Upper lobe of left lung (tissue), 6 donors: ENCODE measurements around the gene ASGR1. TPM values are rescaled to one million over a fixed set of nuclear protein-coding genes. Genes with fewer than 3 reads are reported as not detected.
"Not testable (repeated sequence)": the region's sequence is repeated elsewhere in the genome, so short reads cannot be mapped to it uniquely, and the experiment has no call there.

Experiments used
- ATAC-seq, 2 donors: fragments of 200-7000 bp; cut with Tn5 transposase; one replicate each; pipeline ENCODE4 v1.9.1; 2022; ENCODE audit warnings: mild to moderate bottlenecking in 2 of 2, moderate library complexity in 2 of 2; ENCODE audit not compliant: low FRiP score in 2 of 2
- DNase-seq, 2 donors: peaks; one replicate each; pipeline ENCODE4 v3.0.0-alpha.2; 2019 to 2020
- H3K27ac ChIP-seq, 4 donors: fragments of 200-600 bp; sonication (generic); one replicate each; pipeline ENCODE4 v1.5.1; 2016 to 2019
- H3K27me3 ChIP-seq, 4 donors: fragments of 200-600 bp; sonication (generic); one replicate each; pipeline ENCODE4 v1.5.1; 2017 to 2019
- H3K36me3 ChIP-seq, 4 donors: fragments of 200-600 bp; sonication (generic); one replicate each; pipeline ENCODE4 v1.5.1; 2016 to 2019
- H3K4me1 ChIP-seq, 4 donors: fragments of 200-600 bp; sonication (generic); one replicate each; pipeline ENCODE4 v1.5.1; 2018 to 2019
- H3K4me3 ChIP-seq, 4 donors: fragments of 200-600 bp; sonication (generic); one replicate each; pipeline ENCODE4 v1.5.1; 2017 to 2019; ENCODE audit warnings: mild to moderate bottlenecking in 2 of 4, moderate library complexity in 1 of 4
- H3K9me3 ChIP-seq, 4 donors: fragments of 200-600 bp; sonication (generic); one replicate each; pipeline ENCODE4 v1.5.1; 2018 to 2019
- EP300 ChIP-seq, 4 donors: sonication (generic); formaldehyde crosslinking; IDR thresholded peaks; one replicate each; pipeline ENCODE4 v1.5.1; 2017; ENCODE audit warnings: antibody characterized with exemption in 4 of 4, control low read depth in 2 of 4
- POLR2A ChIP-seq, 4 donors: fragments of 450-650 bp; IDR thresholded peaks; one replicate each; pipeline ENCODE4 v1.5.1; 2016 to 2017; ENCODE audit warnings: antibody characterized with exemption in 4 of 4, mild to moderate bottlenecking in 2 of 4
- POLR2AphosphoS5 ChIP-seq, 2 donors: sonication (generic); formaldehyde crosslinking; IDR thresholded peaks; one replicate each; pipeline ENCODE4 v1.5.1; 2017; ENCODE audit warnings: antibody characterized with exemption in 2 of 2
- WGBS, 2 donors: methylation state at CpG; one replicate each; pipeline ENCODE4 v1.1.5; 2017 to 2018; 5-methylcytosine and 5-hydroxymethylcytosine counted together
- total RNA-seq, 6 donors: library from RNA; depleted of rRNA in 4 of 6; stranded (reverse); fragments of >200 nt in 4 of 6; gene quantifications; one replicate each; pipeline versions ENCODE4 v1.1.0 to v1.2.1, GENCODE V29; 2016 to 2021
- TF ChIP-seq, protein P1 (sequence below), 6 experiments: fragments of 450-650 bp in 4 of 6; fragments of 200-600 bp in 2 of 6; sonication (generic) in 2 of 6; IDR thresholded peaks; one replicate each; pipeline ENCODE4 v1.5.1; 2016 to 2019; ENCODE audit warnings: antibody characterized with exemption in 6 of 6
- donor health status: DM: no; HTN: no; CAD: no; lungs with moderate emphysema.
- donor health status: DM: no; HTN: yes; CAD: no; lungs with severe emphysema.

ASGR1 gene
- total RNA-seq, 6 donors from 2014 or later, result 1.1 to 11.5 (median 6.8) TPM; not detected in 1

- H3K27me3 ChIP-seq, result peaks cover 0 to 7% (median 0%) of the 10 kb centered on the region in 4 donors
- H3K4me3 ChIP-seq, result no peak overlapping the region
- WGBS, 2 donors, result 87 to 92% methylated on average over 5 of the region's 5 CpGs
- ATAC-seq (no peak), DNase-seq (no peak)
- TF ChIP-seq POLR2AphosphoS5 (IDR thresholded peaks at IDR 0.05), result no peak
- TF ChIP-seq EP300 (IDR thresholded peaks at IDR 0.05), result no peak
- no peak for TF ChIP-seq POLR2A (IDR thresholded peaks at IDR 0.05)
- TF ChIP-seq, protein P1, sequence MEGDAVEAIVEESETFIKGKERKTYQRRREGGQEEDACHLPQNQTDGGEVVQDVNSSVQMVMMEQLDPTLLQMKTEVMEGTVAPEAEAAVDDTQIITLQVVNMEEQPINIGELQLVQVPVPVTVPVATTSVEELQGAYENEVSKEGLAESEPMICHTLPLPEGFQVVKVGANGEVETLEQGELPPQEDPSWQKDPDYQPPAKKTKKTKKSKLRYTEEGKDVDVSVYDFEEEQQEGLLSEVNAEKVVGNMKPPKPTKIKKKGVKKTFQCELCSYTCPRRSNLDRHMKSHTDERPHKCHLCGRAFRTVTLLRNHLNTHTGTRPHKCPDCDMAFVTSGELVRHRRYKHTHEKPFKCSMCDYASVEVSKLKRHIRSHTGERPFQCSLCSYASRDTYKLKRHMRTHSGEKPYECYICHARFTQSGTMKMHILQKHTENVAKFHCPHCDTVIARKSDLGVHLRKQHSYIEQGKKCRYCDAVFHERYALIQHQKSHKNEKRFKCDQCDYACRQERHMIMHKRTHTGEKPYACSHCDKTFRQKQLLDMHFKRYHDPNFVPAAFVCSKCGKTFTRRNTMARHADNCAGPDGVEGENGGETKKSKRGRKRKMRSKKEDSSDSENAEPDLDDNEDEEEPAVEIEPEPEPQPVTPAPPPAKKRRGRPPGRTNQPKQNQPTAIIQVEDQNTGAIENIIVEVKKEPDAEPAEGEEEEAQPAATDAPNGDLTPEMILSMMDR (IDR thresholded peaks at IDR 0.05), result no peak
- no peak overlapping the region for H3K27ac ChIP-seq
- no peaks in the 10 kb centered on the region for H3K9me3 ChIP-seq
- no peaks in the 10 kb centered on the region for H3K36me3 ChIP-seq
- H3K4me1 ChIP-seq, result peaks cover 12 to 26% (median 21%) of the 10 kb centered on the region in 4 donors
Observed at GRCh38 chr17:7175330-7175733, 3.8 kb downstream of the ASGR1 start.

DNA sequence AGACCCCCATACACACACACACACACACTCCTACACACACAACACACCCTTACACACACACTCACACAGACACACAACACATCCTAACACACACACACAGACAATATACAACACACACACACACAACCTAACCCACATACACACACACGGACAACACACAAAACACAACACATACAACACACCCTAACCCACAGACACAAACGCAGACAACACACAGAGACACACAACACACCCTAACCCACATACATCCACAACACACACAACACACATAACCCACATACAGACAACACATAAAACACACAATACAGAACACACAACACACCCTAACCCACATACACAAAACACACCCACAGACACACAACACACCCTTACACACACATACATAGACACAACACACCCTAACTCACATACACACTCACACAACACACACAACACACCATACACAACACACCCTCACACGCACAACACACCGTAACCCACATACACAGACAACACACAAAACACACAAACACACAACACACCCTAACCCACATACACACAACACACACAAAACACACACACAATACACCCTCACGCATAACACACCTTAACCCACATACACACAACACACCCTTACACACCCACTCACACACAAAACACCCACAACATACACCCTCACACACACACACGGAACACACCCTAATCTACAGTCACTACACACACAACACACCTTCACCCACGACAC, 4.4 kb downstream of the ASGR1 start:
- WGBS, 2 donors, result 66 to 82% methylated on average over 7 of the region's 7 CpGs

DNA sequence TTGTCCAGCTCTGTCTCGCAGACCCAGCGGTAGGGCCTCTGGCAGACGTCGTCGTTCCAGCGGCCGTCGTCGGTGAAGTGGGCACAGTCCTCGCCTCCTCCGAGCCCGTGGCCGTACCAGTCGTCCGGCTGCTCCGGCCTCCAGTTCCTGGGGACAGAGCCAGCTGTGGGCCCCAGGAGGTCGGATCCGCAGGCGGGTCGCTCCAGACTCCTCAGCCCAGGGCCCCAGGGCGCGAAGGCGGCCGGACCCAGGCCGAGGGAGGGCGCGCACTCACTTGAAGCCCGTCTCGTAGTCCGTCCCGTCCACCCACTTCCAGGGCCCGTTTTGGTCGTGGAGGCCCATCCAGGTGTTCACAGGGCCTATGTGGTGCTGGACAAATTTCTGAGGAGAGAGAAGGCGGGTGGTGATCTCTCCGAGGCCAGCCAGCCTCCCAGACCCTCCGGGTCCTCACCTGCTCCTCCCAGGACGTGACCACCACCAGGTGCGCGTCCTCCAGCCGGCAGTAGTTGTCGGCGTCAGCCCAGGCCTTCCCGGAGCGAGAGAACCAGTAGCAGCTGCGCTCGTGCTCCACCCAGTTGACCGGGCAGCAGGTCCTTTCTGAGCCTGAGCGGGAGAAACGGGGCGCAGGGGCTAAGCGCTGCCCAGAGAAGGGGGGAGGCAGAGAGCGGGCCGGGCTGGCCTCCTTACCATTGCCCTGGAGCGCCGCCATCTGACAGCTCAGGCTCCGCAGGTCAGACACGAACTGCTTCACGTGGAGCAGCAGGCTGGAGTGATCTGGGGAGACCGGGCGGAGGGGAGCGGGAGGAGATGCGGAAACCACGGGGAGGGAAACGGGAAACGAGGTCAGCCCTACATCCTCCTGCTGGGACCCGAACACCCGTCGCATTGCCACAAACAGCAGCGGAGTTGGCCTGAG, 5.2 kb downstream of the ASGR1 start:
- TF ChIP-seq, protein P1 (IDR thresholded peaks at IDR 0.05), result peak in 3 of 6 experiments; percentile 23 to 44 (median 36)
- no peak for TF ChIP-seq POLR2AphosphoS5 (IDR thresholded peaks at IDR 0.05)
- peak in 1 of 4 donors; percentile 39 for TF ChIP-seq POLR2A (IDR thresholded peaks at IDR 0.05)
- H3K36me3 ChIP-seq, result no peaks in the 10 kb centered on the region
- H3K4me3 ChIP-seq, result peak overlapping the region in 3 of 4 donors; percentile 2 to 38 (median 33)
- DNase-seq (peak; percentile 87 to 89), ATAC-seq (peak; percentile 72 to 76)
- WGBS, 2 donors, result 60 to 73% methylated on average over 32 to 65 of the region's 69 CpGs
- peaks cover 12 to 26% (median 21%) of the 10 kb centered on the region in 4 donors for H3K4me1 ChIP-seq
- peak overlapping the region in 1 of 4 donors; percentile 67 for H3K27ac ChIP-seq
- peaks cover 0 to under 1% (median 0%) of the 10 kb centered on the region in 4 donors for H3K9me3 ChIP-seq
- peaks cover 0 to 7% (median 0%) of the 10 kb centered on the region in 4 donors for H3K27me3 ChIP-seq

More for the DNA sequence above, 4.4 kb downstream of the ASGR1 start:
- H3K4me3 ChIP-seq, result peak overlapping the region in 2 of 4 donors; percentile 33 to 38
- TF ChIP-seq POLR2AphosphoS5 (IDR thresholded peaks at IDR 0.05), result no peak
- TF ChIP-seq, protein P1 (IDR thresholded peaks at IDR 0.05), result peak in 1 of 6 experiments; percentile 3
- peaks cover 0 to 7% (median 0%) of the 10 kb centered on the region in 4 donors for H3K27me3 ChIP-seq
- no peaks in the 10 kb centered on the region for H3K36me3 ChIP-seq
- DNase-seq (no peak), ATAC-seq (no peak)
- H3K27ac ChIP-seq, result no peak overlapping the region
- peaks cover 12 to 26% (median 21%) of the 10 kb centered on the region in 4 donors for H3K4me1 ChIP-seq
- H3K9me3 ChIP-seq, result no peaks in the 10 kb centered on the region

GRCh38 chr17:7172522-7173191, 6.5 kb downstream of the ASGR1 start:
- not testable (repeated sequence) for H3K4me3 ChIP-seq, DNase-seq, ATAC-seq, H3K9me3 ChIP-seq, H3K27ac ChIP-seq, H3K36me3 ChIP-seq, H3K27me3 ChIP-seq
- H3K4me1 ChIP-seq, result peaks cover 9 to 19% (median 14%) of the 10 kb centered on the region in 4 donors
- 90 to 92% methylated on average over 18 of the region's 18 CpGs for WGBS, 2 donors

DNA sequence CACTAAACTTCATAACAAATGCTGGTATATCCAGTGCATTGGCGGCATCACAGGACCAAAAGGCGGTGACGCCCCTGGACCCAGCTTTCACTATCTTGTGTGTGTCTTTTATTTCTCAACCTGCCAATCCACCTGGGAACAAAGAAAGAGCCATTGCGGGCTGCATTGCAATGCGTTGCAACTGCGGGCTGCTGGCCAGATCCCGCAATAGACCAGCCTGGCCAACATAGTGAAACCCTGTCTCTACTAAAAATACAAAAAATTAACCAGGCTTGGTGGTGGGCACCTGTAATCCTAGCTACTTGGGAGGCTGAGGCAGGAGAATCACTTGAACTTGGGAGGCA, 9.6 kb downstream of the ASGR1 start:
- not testable (repeated sequence) for H3K36me3 ChIP-seq, DNase-seq, H3K9me3 ChIP-seq, H3K27me3 ChIP-seq, ATAC-seq
- WGBS, 2 donors, result 97 to 99% methylated on average over 7 of the region's 7 CpGs
- H3K4me1 ChIP-seq, result peaks cover 0 to 12% (median 3%) of the 10 kb centered on the region in 4 donors
- H3K4me3 ChIP-seq, result peak overlapping the region in 1 of 4 donors; percentile 10
- H3K27ac ChIP-seq, result peak overlapping the region in 1 of 4 donors; percentile 54

DNA sequence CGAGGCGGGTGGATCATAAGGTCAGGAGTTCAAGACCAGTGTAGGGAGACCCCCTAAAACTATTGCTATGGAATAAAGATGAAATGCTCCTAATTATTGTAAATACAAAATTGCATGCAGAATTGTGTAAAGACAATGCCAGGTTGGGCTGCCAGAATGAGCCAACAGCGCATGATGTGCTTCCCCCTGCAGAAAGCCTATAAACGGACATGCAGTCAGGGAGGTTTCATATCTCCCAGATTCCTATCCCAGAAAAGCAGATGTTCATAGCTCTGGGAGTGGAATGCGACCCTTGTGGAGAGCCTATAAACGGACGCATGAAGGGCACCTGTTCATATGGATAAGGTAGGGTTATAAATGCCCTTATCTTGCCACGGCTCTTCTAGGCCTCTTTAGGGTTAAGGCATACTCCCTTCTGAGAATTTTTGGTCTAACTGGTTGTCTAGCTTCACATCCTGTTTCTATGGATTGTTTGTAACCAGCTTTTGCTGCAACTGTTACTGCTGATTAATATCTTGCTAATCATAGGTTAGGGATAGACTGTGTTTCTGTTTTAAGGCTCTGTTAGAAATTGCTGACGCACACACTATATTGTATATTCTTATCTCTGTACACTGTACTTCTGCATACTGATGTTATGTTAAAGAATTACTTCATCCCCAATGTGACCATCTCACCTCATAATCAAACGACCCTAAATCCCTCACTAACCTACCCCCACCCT, 10.2 kb downstream of the ASGR1 start:
- WGBS, 2 donors, result 85 to 88% methylated on average over 10 of the region's 10 CpGs
- not testable (repeated sequence) for ATAC-seq, DNase-seq, H3K9me3 ChIP-seq, H3K36me3 ChIP-seq, H3K27me3 ChIP-seq, H3K4me1 ChIP-seq
- H3K27ac ChIP-seq, result peak overlapping the region in 2 of 4 donors; percentile 48 to 53
- peak overlapping the region in 1 of 4 donors; percentile 10 for H3K4me3 ChIP-seq
